ENCODE measurements around the gene LMNTD1.
"Not testable (repeated sequence)": the region's sequence is repeated elsewhere in the genome, so short reads cannot be mapped to it uniquely, and the experiment has no call there.

LMNTD1 gene

GRCh38 chr12:25553098-25553497 is at the start of gene LMNTD1:
LMNTD1 (minus strand) TSS chr12:25553283; CDS start chr12:25552959, 324 bp downstream.
- no peak for DNase-seq (ENCODE audit: low read depth, low spot score)
- no peaks in the 10 kb centered on the region for H3K36me3 ChIP-seq (ENCODE audit: insufficient read depth, insufficient read length, low read length)
- no peaks in the 10 kb centered on the region for H3K4me1 ChIP-seq (ENCODE audit: insufficient read depth, insufficient read length)
- H3K4me3 ChIP-seq (ENCODE audit: insufficient read length, low read depth), result no peak within 1 kb of the TSS
- H3K9ac ChIP-seq (ENCODE audit: insufficient read length, low read depth), result no peak within 1 kb of the TSS
- H3K9me3 ChIP-seq (ENCODE audit: insufficient read depth, low read length), result no peaks in the 10 kb centered on the region
- no peaks in the 10 kb centered on the region for H3K27me3 ChIP-seq (ENCODE audit: insufficient read depth, insufficient read length)
- no peak for TF ChIP-seq SUZ12 (IDR thresholded peaks at IDR 0.05; ENCODE audit: extremely low read depth, insufficient read depth, insufficient read length)
- TF ChIP-seq ZNF274 (IDR thresholded peaks at IDR 0.05; ENCODE audit: low read depth, low read length), result no peak
- no peak for TF ChIP-seq YY1 (IDR thresholded peaks at IDR 0.05; ENCODE audit: insufficient read depth, insufficient read length)

- DNase-seq (ENCODE audit: low read depth, low spot score), result no peak
- Histone ChIP-seq H3K9ac (ENCODE audit: insufficient read length, low read depth) (no peak overlapping the region), H3K4me1 (ENCODE audit: insufficient read depth, insufficient read length) (no peaks in the 10 kb centered on the region), H3K4me3 (ENCODE audit: insufficient read length, low read depth) (no peak overlapping the region), H3K36me3 (ENCODE audit: insufficient read depth, insufficient read length, low read length) (no peaks in the 10 kb centered on the region), H3K27me3 (ENCODE audit: insufficient read depth, insufficient read length) (no peaks in the 10 kb centered on the region), H3K9me3 (ENCODE audit: insufficient read depth, low read length) (peaks cover 9% of the 10 kb centered on the region; the same call in 1 of the 2 replicates)
- TF ChIP-seq ZNF274 (IDR thresholded peaks at IDR 0.05; ENCODE audit: low read depth, low read length), result no peak
- TF ChIP-seq SUZ12 (IDR thresholded peaks at IDR 0.05; ENCODE audit: extremely low read depth, insufficient read depth, insufficient read length), result no peak
- no peak for TF ChIP-seq YY1 (IDR thresholded peaks at IDR 0.05; ENCODE audit: insufficient read depth, insufficient read length)
These were observed 45.9 kb upstream of the LMNTD1 start for GRCh38 chr12:25598956-25599355.

GRCh38 chr12:25595496-25595895 is 42.4 kb upstream of the LMNTD1 start:
- H3K9me3 ChIP-seq (ENCODE audit: insufficient read depth, low read length), result peaks cover 20% of the 10 kb centered on the region
- H3K9ac ChIP-seq (ENCODE audit: insufficient read length, low read depth); H3K4me3 ChIP-seq (ENCODE audit: insufficient read length, low read depth); H3K27me3 ChIP-seq (ENCODE audit: insufficient read depth, insufficient read length); H3K36me3 ChIP-seq (ENCODE audit: insufficient read depth, insufficient read length, low read length); H3K4me1 ChIP-seq (ENCODE audit: insufficient read depth, insufficient read length); DNase-seq (ENCODE audit: low read depth, low spot score): not testable (repeated sequence)

- H3K36me3 ChIP-seq (ENCODE audit: insufficient read depth, insufficient read length, low read length), result no peaks in the 10 kb centered on the region
- no peak overlapping the region for H3K9ac ChIP-seq (ENCODE audit: insufficient read length, low read depth)
- TF ChIP-seq ZNF274 (IDR thresholded peaks at IDR 0.05; ENCODE audit: low read depth, low read length) (no peak), YY1 (IDR thresholded peaks at IDR 0.05; ENCODE audit: insufficient read depth, insufficient read length) (no peak), SUZ12 (IDR thresholded peaks at IDR 0.05; ENCODE audit: extremely low read depth, insufficient read depth, insufficient read length) (no peak)
- DNase-seq (ENCODE audit: low read depth, low spot score), result no peak
- H3K4me1 ChIP-seq (ENCODE audit: insufficient read depth, insufficient read length), result no peaks in the 10 kb centered on the region
- peaks cover 20% of the 10 kb centered on the region for H3K9me3 ChIP-seq (ENCODE audit: insufficient read depth, low read length)
- no peaks in the 10 kb centered on the region for H3K27me3 ChIP-seq (ENCODE audit: insufficient read depth, insufficient read length)
- H3K4me3 ChIP-seq (ENCODE audit: insufficient read length, low read depth), result no peak overlapping the region
These were observed 41.3 kb upstream of the LMNTD1 start for GRCh38 chr12:25594376-25594775.

- Histone ChIP-seq H3K4me3 (ENCODE audit: insufficient read length, low read depth) (no peak overlapping the region), H3K4me1 (ENCODE audit: insufficient read depth, insufficient read length) (no peaks in the 10 kb centered on the region), H3K9ac (ENCODE audit: insufficient read length, low read depth) (no peak overlapping the region), H3K9me3 (ENCODE audit: insufficient read depth, low read length) (peaks cover 11% of the 10 kb centered on the region), H3K36me3 (ENCODE audit: insufficient read depth, insufficient read length, low read length) (no peaks in the 10 kb centered on the region), H3K27me3 (ENCODE audit: insufficient read depth, insufficient read length) (no peaks in the 10 kb centered on the region)
- TF ChIP-seq YY1 (IDR thresholded peaks at IDR 0.05; ENCODE audit: insufficient read depth, insufficient read length) (no peak), ZNF274 (IDR thresholded peaks at IDR 0.05; ENCODE audit: low read depth, low read length) (no peak), SUZ12 (IDR thresholded peaks at IDR 0.05; ENCODE audit: extremely low read depth, insufficient read depth, insufficient read length) (no peak)
- no peak for DNase-seq (ENCODE audit: low read depth, low spot score)
These were observed 39.8 kb upstream of the LMNTD1 start for GRCh38 chr12:25592725-25593495.

GRCh38 chr12:25591144-25591543 is 38.1 kb upstream of the LMNTD1 start:
- TF ChIP-seq SUZ12 (IDR thresholded peaks at IDR 0.05; ENCODE audit: extremely low read depth, insufficient read depth, insufficient read length) (no peak), ZNF274 (IDR thresholded peaks at IDR 0.05; ENCODE audit: low read depth, low read length) (no peak), YY1 (IDR thresholded peaks at IDR 0.05; ENCODE audit: insufficient read depth, insufficient read length) (no peak)
- Histone ChIP-seq H3K4me3 (ENCODE audit: insufficient read length, low read depth) (no peak overlapping the region), H3K27me3 (ENCODE audit: insufficient read depth, insufficient read length) (no peaks in the 10 kb centered on the region), H3K36me3 (ENCODE audit: insufficient read depth, insufficient read length, low read length) (no peaks in the 10 kb centered on the region), H3K9ac (ENCODE audit: insufficient read length, low read depth) (no peak overlapping the region), H3K9me3 (ENCODE audit: insufficient read depth, low read length) (peaks cover 28% of the 10 kb centered on the region), H3K4me1 (ENCODE audit: insufficient read depth, insufficient read length) (no peaks in the 10 kb centered on the region)
- peak; percentile 33 for DNase-seq (ENCODE audit: low read depth, low spot score)

GRCh38 chr12:25590011-25590721 is 37.1 kb upstream of the LMNTD1 start:
- Histone ChIP-seq H3K9me3 (ENCODE audit: insufficient read depth, low read length) (peaks cover 28% of the 10 kb centered on the region), H3K27me3 (ENCODE audit: insufficient read depth, insufficient read length) (no peaks in the 10 kb centered on the region), H3K4me3 (ENCODE audit: insufficient read length, low read depth) (no peak overlapping the region), H3K4me1 (ENCODE audit: insufficient read depth, insufficient read length) (no peaks in the 10 kb centered on the region), H3K9ac (ENCODE audit: insufficient read length, low read depth) (no peak overlapping the region), H3K36me3 (ENCODE audit: insufficient read depth, insufficient read length, low read length) (no peaks in the 10 kb centered on the region)
- no peak for DNase-seq (ENCODE audit: low read depth, low spot score)
- TF ChIP-seq SUZ12 (IDR thresholded peaks at IDR 0.05; ENCODE audit: extremely low read depth, insufficient read depth, insufficient read length) (no peak), YY1 (IDR thresholded peaks at IDR 0.05; ENCODE audit: insufficient read depth, insufficient read length) (no peak), ZNF274 (IDR thresholded peaks at IDR 0.05; ENCODE audit: low read depth, low read length) (no peak)
